Sigmoid colon (tissue), 7 donors: ENCODE data around the gene EXOSC9. TPM values are rescaled to one million over a fixed set of nuclear protein-coding genes. Genes with fewer than 3 reads are reported as not detected.
A peak's percentile ranks its signal among the peaks of the same experiment; 100 is the strongest.

Source experiments
- DNase-seq: peaks from one replicate; pipeline ENCODE4 v3.0.0-alpha.2; 2019
- H3K27ac ChIP-seq, 4 donors: fragments of 200-600 bp; sonication (generic); one replicate each; pipeline ENCODE4 v1.5.1; 2016 to 2019; ENCODE audit warnings: mild to moderate bottlenecking in 1 of 4
- H3K27me3 ChIP-seq, 3 donors: fragments of 200-600 bp; sonication (generic); one replicate each; pipeline ENCODE4 v1.5.1; 2019; ENCODE audit warnings: mild to moderate bottlenecking in 1 of 3
- H3K36me3 ChIP-seq, 4 donors: fragments of 200-600 bp; sonication (generic); one replicate each; pipeline ENCODE4 v1.5.1; 2016 to 2019
- H3K4me1 ChIP-seq, 4 donors: fragments of 200-600 bp; sonication (generic); one replicate each; pipeline ENCODE4 v1.5.1; 2017 to 2019
- H3K4me3 ChIP-seq, 4 donors: fragments of 200-600 bp; sonication (generic); one replicate each; pipeline ENCODE4 v1.5.1; 2017 to 2019; ENCODE audit warnings: mild to moderate bottlenecking in 2 of 4, moderate library complexity in 1 of 4
- H3K9me3 ChIP-seq, 4 donors: fragments of 200-600 bp in 3 of 4; sonication (generic) in 3 of 4; one replicate each; pipeline versions ENCODE4 v1.5.1 to v1.6.1; 2013 to 2019
- EP300 ChIP-seq, 4 donors: sonication (generic); formaldehyde crosslinking; IDR thresholded peaks; one replicate each; pipeline ENCODE4 v1.6.1; 2017; ENCODE audit warnings: antibody characterized with exemption in 4 of 4
- POLR2A ChIP-seq, 2 donors: fragments of 450-650 bp; IDR thresholded peaks; one replicate each; pipeline ENCODE4 v1.6.1; 2016; ENCODE audit warnings: antibody characterized with exemption in 2 of 2, mild to moderate bottlenecking in 2 of 2, moderate library complexity in 2 of 2
- POLR2AphosphoS5 ChIP-seq, 4 donors: sonication (generic); formaldehyde crosslinking; IDR thresholded peaks; one replicate each; pipeline ENCODE4 v1.6.1; 2017; ENCODE audit warnings: antibody characterized with exemption in 4 of 4
- WGBS, 2 donors: extraction: QIAGEN DNeasy Blood & Tissue Kit; methylation state at CpG; one replicate each; pipeline ENCODE4 v1.1.7; 2013; 5-methylcytosine and 5-hydroxymethylcytosine counted together
- intact Hi-C: fragments of 100-400 bp; cut with DNase I; formaldehyde crosslinking; loops from one replicate; pipeline ENCODE4 v1.15.1; 2023
- polyA plus RNA-seq, 3 donors: library from polyadenylated mRNA; stranded (reverse); fragments of 200-250 nt; gene quantifications; one replicate each; pipeline ENCODE4 v1.2.3, GENCODE V29; 2013
- total RNA-seq, 4 donors: library from RNA; depleted of rRNA; stranded (reverse); fragments of >200 nt; gene quantifications; one replicate each; pipeline ENCODE4 v1.1.0, GENCODE V29; 2016
- TF ChIP-seq, protein P1 (sequence below), 4 experiments: fragments of 450-650 bp in 3 of 4; fragments of 200-600 bp in 1 of 4; IDR thresholded peaks; one replicate each; pipeline ENCODE4 v1.5.1; 2016 to 2019; ENCODE audit warnings: antibody characterized with exemption in 4 of 4, mild to moderate bottlenecking in 3 of 4, moderate library complexity in 2 of 4
- donor health status: healthy with polysubstance abuse.
- donor health status: Bipolar disorder and iron deficiency.
- donor health status: healthy.

The EXOSC9 gene
- total and polyA plus RNA-seq, 7 donors: 8.3 to 25.3 (median 16.2) TPM

- peaks cover 0 to 4% (median 2%) of the 10 kb centered on the region in 4 donors for H3K4me1 ChIP-seq
- intact Hi-C loops: no loop called here
- no peaks in the 10 kb centered on the region for H3K9me3 ChIP-seq
- TF ChIP-seq POLR2A (IDR thresholded peaks at IDR 0.05) (no peak), POLR2AphosphoS5 (IDR thresholded peaks at IDR 0.05) (no peak), EP300 (IDR thresholded peaks at IDR 0.05) (no peak)
- TF ChIP-seq, protein P1, sequence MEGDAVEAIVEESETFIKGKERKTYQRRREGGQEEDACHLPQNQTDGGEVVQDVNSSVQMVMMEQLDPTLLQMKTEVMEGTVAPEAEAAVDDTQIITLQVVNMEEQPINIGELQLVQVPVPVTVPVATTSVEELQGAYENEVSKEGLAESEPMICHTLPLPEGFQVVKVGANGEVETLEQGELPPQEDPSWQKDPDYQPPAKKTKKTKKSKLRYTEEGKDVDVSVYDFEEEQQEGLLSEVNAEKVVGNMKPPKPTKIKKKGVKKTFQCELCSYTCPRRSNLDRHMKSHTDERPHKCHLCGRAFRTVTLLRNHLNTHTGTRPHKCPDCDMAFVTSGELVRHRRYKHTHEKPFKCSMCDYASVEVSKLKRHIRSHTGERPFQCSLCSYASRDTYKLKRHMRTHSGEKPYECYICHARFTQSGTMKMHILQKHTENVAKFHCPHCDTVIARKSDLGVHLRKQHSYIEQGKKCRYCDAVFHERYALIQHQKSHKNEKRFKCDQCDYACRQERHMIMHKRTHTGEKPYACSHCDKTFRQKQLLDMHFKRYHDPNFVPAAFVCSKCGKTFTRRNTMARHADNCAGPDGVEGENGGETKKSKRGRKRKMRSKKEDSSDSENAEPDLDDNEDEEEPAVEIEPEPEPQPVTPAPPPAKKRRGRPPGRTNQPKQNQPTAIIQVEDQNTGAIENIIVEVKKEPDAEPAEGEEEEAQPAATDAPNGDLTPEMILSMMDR (IDR thresholded peaks at IDR 0.05): no peak
- no peak for DNase-seq
- H3K27me3 ChIP-seq: no peaks in the 10 kb centered on the region
- H3K27ac ChIP-seq: no peak overlapping the region
- H3K4me3 ChIP-seq: no peak overlapping the region
- no peaks in the 10 kb centered on the region for H3K36me3 ChIP-seq
Observed at GRCh38 chr4:121796283-121796682, 4.8 kb upstream of the EXOSC9 start.

DNA sequence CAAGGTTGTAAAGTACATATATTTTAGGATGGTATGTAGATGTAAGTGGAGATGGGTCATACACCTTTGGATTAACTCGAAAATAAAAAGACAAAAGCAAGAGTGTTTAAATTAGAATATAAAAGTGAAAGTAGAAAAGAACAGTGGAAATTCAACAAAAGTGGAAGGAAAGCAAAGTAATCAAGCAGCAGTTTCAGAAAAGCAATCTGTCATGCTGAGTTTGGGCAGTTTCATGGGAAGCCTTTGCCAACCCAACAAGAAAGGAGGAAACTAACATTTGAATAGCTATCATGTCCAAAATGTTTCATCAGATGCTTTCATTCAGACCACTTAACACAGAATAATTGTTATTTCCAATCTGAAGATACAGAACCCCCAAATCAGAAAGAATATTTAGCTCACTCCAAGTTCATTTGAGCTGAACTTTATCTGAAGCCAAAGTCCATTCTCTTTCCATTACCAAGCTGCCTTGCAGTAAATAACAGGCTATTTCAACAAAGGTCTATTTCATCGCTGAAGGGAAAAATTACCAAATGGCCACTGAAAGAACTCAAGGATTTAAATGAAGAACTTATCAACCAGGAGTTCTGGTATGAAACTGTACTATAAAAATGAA is 1.8 kb upstream of the EXOSC9 start:
- Histone ChIP-seq H3K27me3 (no peaks in the 10 kb centered on the region), H3K9me3 (no peaks in the 10 kb centered on the region), H3K27ac (peak overlapping the region in 3 of 4 donors; percentile 85 to 96 (median 92)), H3K36me3 (peaks cover 0 to 19% (median 2%) of the 10 kb centered on the region in 4 donors), H3K4me1 (peaks cover 0 to 17% (median 9%) of the 10 kb centered on the region in 4 donors), H3K4me3 (no peak overlapping the region)
- intact Hi-C loops: no loop called here
- no peak for DNase-seq
- TF ChIP-seq POLR2A (IDR thresholded peaks at IDR 0.05) (no peak), POLR2AphosphoS5 (IDR thresholded peaks at IDR 0.05) (peak in 2 of 4 donors; percentile 12 to 26)
- TF ChIP-seq, protein P1 (IDR thresholded peaks at IDR 0.05): no peak
- 65 to 68% methylated on average over 2 of the region's 2 CpGs for WGBS, 2 donors

DNA sequence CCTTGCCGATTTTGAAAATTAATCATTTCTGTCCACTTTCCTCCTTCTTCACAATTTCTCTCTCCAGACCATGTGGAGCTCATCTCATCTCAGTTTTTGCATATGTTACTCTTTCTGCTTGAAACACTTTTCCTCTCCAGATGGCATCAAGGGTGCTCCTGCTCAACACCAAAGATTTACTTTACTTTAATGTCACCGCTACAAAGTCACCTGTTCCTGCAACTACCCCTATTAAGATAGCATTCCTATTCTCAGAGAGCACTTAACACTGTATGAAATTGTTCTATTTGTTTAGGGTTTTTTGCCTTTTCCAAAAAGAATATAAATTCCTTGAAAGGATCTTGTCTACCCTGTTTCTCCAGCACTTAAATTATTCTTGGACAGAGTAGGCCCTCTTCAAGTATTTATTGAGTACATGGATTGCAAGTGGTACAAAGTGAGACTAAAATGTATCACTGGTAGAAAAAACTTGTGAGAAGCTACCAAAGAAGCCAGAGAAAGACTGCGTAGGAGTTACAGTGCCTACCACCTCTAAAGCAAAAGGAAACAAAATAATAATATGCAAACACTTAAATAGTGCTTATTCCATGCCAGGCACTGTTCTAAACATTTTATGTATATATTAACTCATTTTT is 1.1 kb upstream of the EXOSC9 start:
- DNase-seq: no peak
- Histone ChIP-seq H3K4me3 (peak overlapping the region in 2 of 4 donors; percentile 86 to 90), H3K36me3 (peaks cover 0 to 26% (median 8%) of the 10 kb centered on the region in 4 donors), H3K27ac (peak overlapping the region; percentile 85 to 96 (median 89)), H3K9me3 (no peaks in the 10 kb centered on the region), H3K4me1 (peaks cover 0 to 17% (median 9%) of the 10 kb centered on the region in 4 donors), H3K27me3 (no peaks in the 10 kb centered on the region)
- TF ChIP-seq, protein P1 (IDR thresholded peaks at IDR 0.05): no peak
- TF ChIP-seq POLR2AphosphoS5 (IDR thresholded peaks at IDR 0.05): no peak
- no peak for TF ChIP-seq EP300 (IDR thresholded peaks at IDR 0.05)
- no peak for TF ChIP-seq POLR2A (IDR thresholded peaks at IDR 0.05)
- intact Hi-C loops: loop anchor here (5.0 kb wide), 2 partner anchors 72 to 103 kb away; partner anchors contain the start of genes ANXA5 and BBS7
- 91 to 97% methylated on average over 3 of the region's 3 CpGs for WGBS, 2 donors

DNA sequence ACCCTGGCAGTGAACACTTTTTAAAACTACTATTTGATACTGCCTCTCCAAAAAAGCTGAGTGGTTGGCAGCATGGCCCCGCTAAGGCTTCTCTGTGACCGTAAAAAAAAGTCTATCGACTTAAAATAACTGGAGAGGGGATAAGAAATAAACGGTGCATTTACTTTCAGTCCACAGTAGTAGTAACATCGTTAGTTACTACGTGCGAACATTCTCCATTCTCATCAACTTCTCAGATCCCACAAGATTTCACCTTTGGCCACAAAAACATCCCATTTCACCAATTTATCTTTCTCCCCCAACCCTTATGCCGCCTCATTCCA is 524 bp upstream of the EXOSC9 start:
- peak overlapping the region; percentile 82 to 90 (median 88) for H3K4me3 ChIP-seq
- peak overlapping the region; percentile 85 to 96 (median 89) for H3K27ac ChIP-seq
- intact Hi-C loops: loop anchor here (5.0 kb wide), 2 partner anchors 72 to 103 kb away; partner anchors contain the start of genes ANXA5 and BBS7
- 34 to 51% methylated on average over 8 of the region's 8 CpGs for WGBS, 2 donors
- peaks cover 0 to 17% (median 9%) of the 10 kb centered on the region in 4 donors for H3K4me1 ChIP-seq
- peaks cover 0 to 32% (median 10%) of the 10 kb centered on the region in 4 donors for H3K36me3 ChIP-seq
- H3K27me3 ChIP-seq: no peaks in the 10 kb centered on the region
- no peaks in the 10 kb centered on the region for H3K9me3 ChIP-seq
- TF ChIP-seq, protein P1 (IDR thresholded peaks at IDR 0.05): no peak
- no peak for TF ChIP-seq POLR2A (IDR thresholded peaks at IDR 0.05)
- no peak for TF ChIP-seq EP300 (IDR thresholded peaks at IDR 0.05)
- TF ChIP-seq POLR2AphosphoS5 (IDR thresholded peaks at IDR 0.05): no peak
- DNase-seq: no peak
